ENCODE results near the gene CLEC4M.

Gene CLEC4M, protein sequence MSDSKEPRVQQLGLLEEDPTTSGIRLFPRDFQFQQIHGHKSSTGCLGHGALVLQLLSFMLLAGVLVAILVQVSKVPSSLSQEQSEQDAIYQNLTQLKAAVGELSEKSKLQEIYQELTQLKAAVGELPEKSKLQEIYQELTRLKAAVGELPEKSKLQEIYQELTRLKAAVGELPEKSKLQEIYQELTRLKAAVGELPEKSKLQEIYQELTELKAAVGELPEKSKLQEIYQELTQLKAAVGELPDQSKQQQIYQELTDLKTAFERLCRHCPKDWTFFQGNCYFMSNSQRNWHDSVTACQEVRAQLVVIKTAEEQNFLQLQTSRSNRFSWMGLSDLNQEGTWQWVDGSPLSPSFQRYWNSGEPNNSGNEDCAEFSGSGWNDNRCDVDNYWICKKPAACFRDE

DNA sequence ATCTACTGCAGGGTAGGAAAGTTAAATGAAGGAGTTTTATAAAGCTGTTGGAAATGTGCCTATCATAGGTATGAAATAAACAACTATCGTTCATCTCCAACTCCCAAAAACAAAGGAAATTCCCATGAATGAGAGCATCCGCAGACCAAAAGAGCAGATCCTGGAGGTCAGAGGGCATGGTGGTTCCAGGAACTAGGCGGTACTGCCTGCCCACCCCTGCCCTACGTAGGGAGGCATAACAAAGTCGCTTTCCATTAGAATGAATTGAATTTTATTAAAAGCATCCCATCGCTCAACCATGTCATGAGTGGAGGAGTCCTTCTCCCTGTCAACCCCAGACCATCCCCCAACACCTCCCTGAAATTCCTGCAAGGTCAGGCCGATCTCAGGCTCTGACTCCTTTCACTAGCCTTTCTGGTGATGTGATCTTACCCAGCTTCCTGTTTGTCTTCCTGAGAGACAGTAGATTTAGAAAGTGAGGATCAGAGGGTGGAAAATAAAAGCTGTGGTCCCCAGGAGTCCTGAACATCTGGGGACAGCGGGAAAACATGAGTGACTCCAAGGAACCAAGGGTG lies at the start of gene CLEC4M:
CLEC4M (plus strand) TSS at position 525 of the 575 bp plus-strand sequence; CDS start at position 549, 24 bp downstream.
- H3K4me1 ChIP-seq (ENCODE audit: insufficient read depth, low read length): no peaks in the 10 kb centered on the region
- no peaks in the 10 kb centered on the region for H3K9me3 ChIP-seq (ENCODE audit: control insufficient read depth, insufficient read depth, low read length)
- H3K9ac ChIP-seq (ENCODE audit: low read depth, low read length): no peak within 1 kb of the TSS

DNA sequence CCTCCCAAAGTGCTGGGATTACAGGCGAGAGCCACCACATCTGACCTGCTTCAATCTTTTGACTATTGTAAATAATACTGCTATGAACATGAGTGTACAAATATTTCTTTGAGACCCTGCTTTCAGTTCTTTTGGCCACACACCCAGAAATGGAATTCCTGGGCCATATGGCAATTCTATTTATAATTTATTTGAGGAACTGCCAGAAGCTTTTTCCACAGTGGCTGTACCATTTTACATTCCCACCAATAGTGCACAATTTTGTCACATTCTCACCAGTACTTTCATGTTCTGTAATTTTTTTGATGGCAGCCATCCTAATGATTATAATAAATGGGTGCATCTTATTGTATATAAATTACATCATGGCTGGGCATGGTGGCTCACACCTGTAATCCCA lies 47.4 kb upstream of the CLEC4M start:
- no peaks in the 10 kb centered on the region for H3K4me1 ChIP-seq (ENCODE audit: insufficient read depth, low read length)

More for the DNA sequence above, at the start of gene CLEC4M:
- no peaks in the 10 kb centered on the region for H3K36me3 ChIP-seq (ENCODE audit: insufficient read depth, low read length)

DNA sequence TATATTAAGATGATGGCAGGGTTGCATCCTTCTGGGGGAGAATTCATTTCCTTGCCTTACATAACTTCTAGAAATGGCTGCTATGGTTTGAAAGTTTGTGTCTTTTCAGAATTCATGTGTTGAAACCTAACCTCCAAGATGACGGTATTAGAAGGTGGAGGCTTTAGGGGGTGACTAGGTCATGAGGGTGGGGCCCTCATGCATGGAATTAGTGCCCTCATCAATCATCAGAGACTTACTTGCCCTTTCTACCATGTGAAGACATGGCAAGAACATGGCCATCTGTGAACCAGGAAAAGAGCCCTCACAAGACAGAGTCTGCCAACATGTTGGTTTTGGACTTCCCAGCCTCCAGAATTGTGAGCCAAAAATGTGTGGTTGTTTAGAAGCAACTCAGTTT lies 46.3 kb upstream of the CLEC4M start:
- H3K36me3 ChIP-seq (ENCODE audit: insufficient read depth, low read length): no peaks in the 10 kb centered on the region
- H3K9ac ChIP-seq (ENCODE audit: low read depth, low read length): no peak overlapping the region
- no peaks in the 10 kb centered on the region for H3K4me1 ChIP-seq (ENCODE audit: insufficient read depth, low read length)
- no peaks in the 10 kb centered on the region for H3K9me3 ChIP-seq (ENCODE audit: control insufficient read depth, insufficient read depth, low read length)

More for the DNA sequence above, 47.4 kb upstream of the CLEC4M start:
- Histone ChIP-seq H3K36me3 (ENCODE audit: insufficient read depth, low read length) (no peaks in the 10 kb centered on the region), H3K9me3 (ENCODE audit: control insufficient read depth, insufficient read depth, low read length) (no peaks in the 10 kb centered on the region), H3K9ac (ENCODE audit: low read depth, low read length) (no peak overlapping the region)

DNA sequence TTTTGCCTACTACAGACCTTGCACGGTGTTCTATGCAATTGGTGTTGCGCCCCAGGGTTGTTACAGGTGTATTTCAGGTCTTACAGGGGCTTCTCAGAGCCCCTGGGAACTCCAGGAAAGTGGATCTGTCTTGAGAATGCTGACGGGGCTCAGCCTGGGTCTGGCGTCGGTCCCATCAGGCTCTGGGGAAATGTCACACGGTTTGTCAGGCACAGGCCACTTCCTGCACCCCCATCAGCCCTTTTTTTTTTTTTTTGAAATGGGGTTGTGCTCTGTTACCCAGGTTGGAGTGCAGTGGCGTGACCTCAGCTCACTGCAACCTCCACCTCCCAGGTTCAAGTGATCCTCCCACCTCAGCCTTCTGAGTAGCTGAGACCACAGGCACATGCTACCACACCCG lies 44.4 kb upstream of the CLEC4M start:
- no peak overlapping the region for H3K9ac ChIP-seq (ENCODE audit: low read depth, low read length)
- H3K9me3 ChIP-seq (ENCODE audit: control insufficient read depth, insufficient read depth, low read length): no peaks in the 10 kb centered on the region
- H3K4me1 ChIP-seq (ENCODE audit: insufficient read depth, low read length): no peaks in the 10 kb centered on the region
- H3K36me3 ChIP-seq (ENCODE audit: insufficient read depth, low read length): no peaks in the 10 kb centered on the region

DNA sequence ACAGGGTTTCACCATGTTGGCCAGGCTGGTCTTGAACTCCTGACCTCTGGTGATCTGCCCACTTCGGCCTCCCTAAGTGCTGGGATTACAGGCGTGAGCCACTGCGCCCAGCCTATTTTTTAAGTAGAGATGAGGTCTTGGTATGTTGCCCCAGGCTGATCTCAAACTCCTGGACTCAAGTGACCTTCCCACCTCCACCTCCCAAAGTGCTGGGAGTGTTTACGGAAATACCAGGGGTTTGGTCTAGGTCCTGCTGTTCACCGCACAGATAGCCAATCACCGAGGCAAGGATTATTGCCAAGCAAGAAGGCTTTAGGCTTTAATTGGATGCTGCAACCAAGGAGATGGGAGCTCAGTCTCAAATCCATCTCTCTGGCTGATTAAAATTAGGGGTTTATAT lies 42.7 kb upstream of the CLEC4M start:
- Histone ChIP-seq H3K9me3 (ENCODE audit: control insufficient read depth, insufficient read depth, low read length) (no peaks in the 10 kb centered on the region), H3K36me3 (ENCODE audit: insufficient read depth, low read length) (no peaks in the 10 kb centered on the region), H3K4me1 (ENCODE audit: insufficient read depth, low read length) (no peaks in the 10 kb centered on the region), H3K9ac (ENCODE audit: low read depth, low read length) (no peak overlapping the region)

DNA sequence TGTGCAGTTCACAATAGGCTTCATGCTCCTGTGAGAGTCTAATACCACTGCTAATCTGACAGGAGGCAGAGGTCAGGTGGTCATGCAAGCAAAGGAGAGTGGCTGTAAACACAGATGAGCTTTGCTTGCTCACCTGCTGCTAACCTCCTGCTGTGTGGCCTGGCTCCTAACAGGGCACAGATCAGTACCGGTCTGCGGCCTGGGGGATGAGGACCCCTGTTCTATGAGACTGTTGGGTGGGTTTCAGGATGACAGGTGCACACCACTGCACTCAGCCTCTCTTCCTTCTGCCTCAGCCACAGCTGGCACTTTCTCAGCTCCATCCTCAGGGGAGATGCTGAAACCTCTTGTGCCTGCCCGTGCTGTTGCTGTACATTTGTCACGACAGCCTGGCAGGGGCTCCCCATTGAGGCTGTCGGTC lies 40.8 kb upstream of the CLEC4M start:
- Histone ChIP-seq H3K9ac (ENCODE audit: low read depth, low read length) (no peak overlapping the region), H3K36me3 (ENCODE audit: insufficient read depth, low read length) (no peaks in the 10 kb centered on the region), H3K9me3 (ENCODE audit: control insufficient read depth, insufficient read depth, low read length) (no peaks in the 10 kb centered on the region), H3K4me1 (ENCODE audit: insufficient read depth, low read length) (no peaks in the 10 kb centered on the region)

DNA sequence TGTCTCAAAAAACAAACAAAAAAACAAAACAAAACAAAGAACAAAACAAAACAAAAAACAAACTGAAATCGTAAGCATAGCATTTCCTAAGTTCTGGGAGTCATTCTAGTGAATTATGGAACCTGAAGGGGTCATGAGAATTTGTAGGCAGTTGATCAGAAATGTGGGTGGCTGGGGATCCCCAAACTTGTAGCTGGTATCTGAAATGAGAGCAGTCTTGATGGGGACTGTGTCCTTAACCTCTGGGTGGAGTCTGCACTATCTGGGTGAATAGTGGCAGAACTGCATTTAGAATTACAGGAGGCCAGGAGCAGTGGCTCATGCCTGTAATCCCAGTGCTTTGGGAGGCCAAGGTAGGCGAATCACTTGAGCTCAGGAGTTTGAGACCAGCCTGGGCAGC lies 37.3 kb upstream of the CLEC4M start:
- no peaks in the 10 kb centered on the region for H3K36me3 ChIP-seq (ENCODE audit: insufficient read depth, low read length)
- H3K9ac ChIP-seq (ENCODE audit: low read depth, low read length): no peak overlapping the region
- H3K9me3 ChIP-seq (ENCODE audit: control insufficient read depth, insufficient read depth, low read length): no peaks in the 10 kb centered on the region
- H3K4me1 ChIP-seq (ENCODE audit: insufficient read depth, low read length): no peaks in the 10 kb centered on the region

DNA sequence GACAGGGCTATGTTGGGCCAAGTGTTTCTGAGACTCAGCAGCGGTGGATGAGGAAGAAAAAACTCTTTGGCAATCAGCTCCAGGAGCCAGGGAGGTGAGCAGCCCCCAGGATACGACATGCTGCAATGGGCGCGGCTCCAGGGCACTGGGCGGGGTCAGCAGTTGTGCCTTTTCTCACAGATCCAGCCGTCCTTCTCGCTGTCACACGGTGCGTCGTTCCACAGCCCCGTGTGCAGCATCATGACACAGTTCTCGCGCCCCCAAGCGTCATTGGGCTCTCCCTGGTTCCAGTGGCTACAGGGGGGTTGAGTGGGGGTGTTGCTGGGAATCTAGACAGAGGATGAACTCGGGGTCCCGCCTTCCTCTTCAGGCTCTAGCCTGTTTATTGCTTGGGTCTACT lies 33.8 kb upstream of the CLEC4M start:
- H3K36me3 ChIP-seq (ENCODE audit: insufficient read depth, low read length): no peaks in the 10 kb centered on the region
- no peaks in the 10 kb centered on the region for H3K9me3 ChIP-seq (ENCODE audit: control insufficient read depth, insufficient read depth, low read length)
- H3K9ac ChIP-seq (ENCODE audit: low read depth, low read length): peak overlapping the region; percentile 17; the same call in 1 of the 2 replicates
- H3K4me1 ChIP-seq (ENCODE audit: insufficient read depth, low read length): no peaks in the 10 kb centered on the region

DNA sequence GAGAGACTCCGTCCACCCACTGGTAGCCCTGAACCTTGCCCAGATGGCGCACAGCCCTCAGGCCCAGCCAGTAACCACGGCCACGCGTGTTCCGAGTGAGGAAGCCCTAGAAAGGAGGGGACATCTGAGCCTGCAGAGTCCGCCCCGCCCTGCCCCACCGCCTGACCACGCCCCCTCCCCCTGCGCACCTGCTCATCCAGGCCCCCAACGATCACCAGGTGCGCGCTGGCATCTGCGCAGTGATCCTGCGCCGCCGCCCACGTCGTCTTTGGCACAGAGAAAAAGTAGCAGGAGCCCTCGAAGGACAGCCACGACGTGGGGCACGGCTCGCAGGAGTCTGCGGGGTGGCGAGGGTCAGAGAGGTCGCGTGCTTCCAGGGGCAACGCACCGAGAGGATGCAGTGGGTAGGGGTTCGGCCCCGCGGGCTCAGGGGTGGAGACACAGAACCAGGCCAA lies 33.2 kb upstream of the CLEC4M start:
- Histone ChIP-seq H3K36me3 (ENCODE audit: insufficient read depth, low read length) (no peaks in the 10 kb centered on the region), H3K9ac (ENCODE audit: low read depth, low read length) (peak overlapping the region; percentile 45), H3K4me1 (ENCODE audit: insufficient read depth, low read length) (no peaks in the 10 kb centered on the region)

DNA sequence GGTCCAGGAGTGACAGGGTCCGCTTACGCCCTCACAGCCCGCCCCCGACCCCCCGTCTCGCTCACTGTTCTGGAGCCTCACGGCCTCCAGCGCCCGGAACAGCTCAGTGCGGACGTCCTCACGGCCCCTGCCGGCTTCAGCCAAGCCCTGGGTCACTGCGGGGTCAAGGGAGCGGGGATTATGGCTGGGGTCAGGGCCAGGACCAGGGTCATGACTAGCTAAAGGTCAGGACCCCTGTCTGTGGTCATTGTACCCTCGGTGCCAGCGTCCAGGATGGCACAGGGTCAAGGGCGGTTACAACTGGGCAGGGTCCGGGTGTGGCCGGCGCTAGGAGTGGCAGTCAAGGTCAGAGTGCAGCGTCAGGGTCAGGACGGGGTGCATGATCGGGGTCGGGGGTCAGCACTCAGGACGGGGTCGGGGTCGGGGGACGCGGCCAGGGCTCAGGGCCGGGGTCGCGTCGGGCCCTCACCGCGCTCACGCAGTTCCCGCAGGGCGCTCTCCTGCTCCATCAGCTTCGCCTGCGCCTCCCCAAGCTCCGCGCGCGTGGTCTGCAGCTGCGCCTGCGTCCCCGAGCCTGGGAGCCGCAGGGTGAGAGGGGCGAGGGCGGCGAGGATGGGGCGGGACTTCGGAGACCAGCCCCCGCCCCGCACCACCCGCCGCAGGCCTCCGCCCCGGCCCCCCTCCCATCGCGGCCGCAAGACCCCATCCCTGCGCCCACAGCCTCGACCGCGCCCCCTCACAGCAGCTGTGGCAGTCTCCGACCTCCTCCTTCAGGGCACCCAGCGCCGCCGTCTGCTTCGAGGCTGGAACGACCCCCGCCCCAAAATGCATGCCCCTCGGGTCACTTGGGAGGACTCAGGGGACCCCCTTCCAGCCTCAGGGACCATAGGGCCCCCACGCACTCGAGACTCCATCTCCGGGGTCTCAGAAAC lies 32.5 kb upstream of the CLEC4M start:
- Histone ChIP-seq H3K4me1 (ENCODE audit: insufficient read depth, low read length) (no peaks in the 10 kb centered on the region), H3K9me3 (ENCODE audit: control insufficient read depth, insufficient read depth, low read length) (no peaks in the 10 kb centered on the region), H3K36me3 (ENCODE audit: insufficient read depth, low read length) (no peaks in the 10 kb centered on the region), H3K9ac (ENCODE audit: low read depth, low read length) (peak overlapping the region; percentile 45)

More for the DNA sequence above, 33.2 kb upstream of the CLEC4M start:
- no peaks in the 10 kb centered on the region for H3K9me3 ChIP-seq (ENCODE audit: control insufficient read depth, insufficient read depth, low read length)

DNA sequence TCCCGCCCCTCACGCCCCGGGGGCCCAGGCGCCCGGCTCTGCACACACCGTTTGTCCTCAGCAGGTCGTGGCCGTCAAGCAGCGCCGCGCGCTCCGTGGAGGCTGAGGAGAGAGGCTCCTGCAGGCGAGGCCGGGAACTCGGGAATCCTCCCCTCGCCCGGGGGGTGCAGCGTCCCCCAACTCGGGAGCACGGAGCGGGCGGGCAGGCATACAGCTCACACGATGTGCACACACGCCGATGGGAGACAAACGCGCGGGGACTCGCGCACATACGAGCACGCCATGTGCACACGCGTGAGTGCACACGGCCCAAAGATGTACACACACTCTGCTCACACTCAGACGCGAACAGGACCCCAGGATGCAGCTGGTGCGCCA lies 31.8 kb upstream of the CLEC4M start:
- Histone ChIP-seq H3K9me3 (ENCODE audit: control insufficient read depth, insufficient read depth, low read length) (no peaks in the 10 kb centered on the region), H3K36me3 (ENCODE audit: insufficient read depth, low read length) (no peaks in the 10 kb centered on the region), H3K9ac (ENCODE audit: low read depth, low read length) (no peak overlapping the region; the same call in 1 of the 2 replicates), H3K4me1 (ENCODE audit: insufficient read depth, low read length) (no peaks in the 10 kb centered on the region)

DNA sequence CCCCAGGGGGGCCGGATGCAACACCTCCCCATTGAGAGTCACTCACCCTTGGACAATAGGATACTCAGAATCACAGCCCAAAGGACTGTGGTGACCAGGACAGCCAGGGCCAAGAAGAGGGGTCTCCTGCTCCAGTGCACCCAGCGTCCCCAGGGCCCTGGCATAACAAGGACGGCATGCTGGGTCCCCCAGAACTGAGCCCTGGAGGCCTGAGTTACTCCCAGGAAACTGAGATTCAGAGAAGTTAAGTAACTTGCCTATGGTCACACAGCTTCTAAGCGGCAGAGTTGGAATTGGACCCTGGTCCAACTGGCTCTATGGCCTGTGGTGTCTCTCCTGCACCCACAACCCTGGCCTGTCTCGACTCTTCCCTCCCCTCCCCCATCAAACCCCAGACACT lies 31.4 kb upstream of the CLEC4M start:
- no peaks in the 10 kb centered on the region for H3K36me3 ChIP-seq (ENCODE audit: insufficient read depth, low read length)
- H3K9ac ChIP-seq (ENCODE audit: low read depth, low read length): no peak overlapping the region
- no peaks in the 10 kb centered on the region for H3K9me3 ChIP-seq (ENCODE audit: control insufficient read depth, insufficient read depth, low read length)
- H3K4me1 ChIP-seq (ENCODE audit: insufficient read depth, low read length): no peaks in the 10 kb centered on the region

DNA sequence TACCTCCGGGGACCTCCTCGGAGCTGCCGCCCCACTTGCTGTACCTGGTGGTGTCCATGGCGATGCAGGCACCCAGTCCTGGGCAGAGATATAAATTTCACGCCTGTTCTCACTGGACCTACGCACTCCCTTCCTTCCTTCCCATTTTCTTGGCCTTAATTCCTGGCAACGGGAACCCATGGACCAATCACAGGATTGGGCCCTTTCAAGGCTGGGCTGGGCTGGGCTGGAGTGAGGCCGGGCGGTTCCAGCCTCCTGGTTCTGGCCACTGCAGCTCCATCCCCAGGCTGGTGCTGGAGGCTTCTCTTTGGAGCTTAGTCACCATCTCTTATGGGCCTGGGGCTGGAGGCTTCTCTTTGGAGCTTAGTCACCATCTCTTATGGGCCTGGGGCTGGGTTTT lies 31.0 kb upstream of the CLEC4M start, which contains the start of gene CLEC4G:
CLEC4G (minus strand) TSS at position 66 of the 400 bp plus-strand sequence; CDS start at position 58, 8 bp downstream.
- H3K4me1 ChIP-seq (ENCODE audit: insufficient read depth, low read length): no peaks in the 10 kb centered on the region
- H3K9ac ChIP-seq (ENCODE audit: low read depth, low read length): no peak within 1 kb of the TSS; the same call in 1 of the 2 replicates
- no peaks in the 10 kb centered on the region for H3K36me3 ChIP-seq (ENCODE audit: insufficient read depth, low read length)
- H3K9me3 ChIP-seq (ENCODE audit: control insufficient read depth, insufficient read depth, low read length): no peaks in the 10 kb centered on the region

DNA sequence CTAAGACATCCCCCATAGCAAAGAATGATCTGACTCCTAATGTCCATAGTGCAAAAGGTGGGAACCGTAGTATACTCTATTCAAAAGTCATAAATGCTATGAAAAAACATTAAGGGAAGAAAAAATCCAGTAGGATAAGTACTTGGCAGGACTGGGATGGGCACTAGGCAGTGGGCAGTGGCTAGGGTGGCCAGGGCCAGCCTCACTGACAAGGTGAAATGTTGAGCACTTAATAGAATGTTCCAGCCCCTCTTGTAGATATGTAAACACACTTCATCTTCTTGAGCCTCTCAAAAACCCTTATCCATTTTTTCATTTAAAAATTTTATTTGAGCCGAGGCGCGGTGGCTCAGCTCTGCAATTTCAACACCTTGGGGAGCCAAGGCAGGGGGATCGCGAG lies 29.7 kb upstream of the CLEC4M start:
- no peak overlapping the region for H3K9ac ChIP-seq (ENCODE audit: low read depth, low read length)
- H3K9me3 ChIP-seq (ENCODE audit: control insufficient read depth, insufficient read depth, low read length): no peaks in the 10 kb centered on the region
- no peaks in the 10 kb centered on the region for H3K36me3 ChIP-seq (ENCODE audit: insufficient read depth, low read length)
- no peaks in the 10 kb centered on the region for H3K4me1 ChIP-seq (ENCODE audit: insufficient read depth, low read length)

All from ES-I3 (cell line).